Sigmoid colon (tissue), 7 donors: ENCODE measurements around the gene DCAF16. TPM values are rescaled to one million over a fixed set of nuclear protein-coding genes. Genes with fewer than 3 reads are reported as not detected.

Experiments used
- DNase-seq: peaks from one replicate; pipeline ENCODE4 v3.0.0-alpha.2; 2019
- H3K27ac ChIP-seq, 4 donors: fragments of 200-600 bp; sonication (generic); one replicate each; pipeline ENCODE4 v1.5.1; 2016 to 2019; ENCODE audit warnings: mild to moderate bottlenecking in 1 of 4
- H3K27me3 ChIP-seq, 3 donors: fragments of 200-600 bp; sonication (generic); one replicate each; pipeline ENCODE4 v1.5.1; 2019; ENCODE audit warnings: mild to moderate bottlenecking in 1 of 3
- H3K36me3 ChIP-seq, 4 donors: fragments of 200-600 bp; sonication (generic); one replicate each; pipeline ENCODE4 v1.5.1; 2016 to 2019
- H3K4me1 ChIP-seq, 4 donors: fragments of 200-600 bp; sonication (generic); one replicate each; pipeline ENCODE4 v1.5.1; 2017 to 2019
- H3K4me3 ChIP-seq, 4 donors: fragments of 200-600 bp; sonication (generic); one replicate each; pipeline ENCODE4 v1.5.1; 2017 to 2019; ENCODE audit warnings: mild to moderate bottlenecking in 2 of 4, moderate library complexity in 1 of 4
- H3K9me3 ChIP-seq, 4 donors: fragments of 200-600 bp in 3 of 4; sonication (generic) in 3 of 4; one replicate each; pipeline versions ENCODE4 v1.5.1 to v1.6.1; 2013 to 2019
- CTCF ChIP-seq, 4 experiments: fragments of 450-650 bp in 3 of 4; fragments of 200-600 bp in 1 of 4; IDR thresholded peaks; one replicate each; pipeline ENCODE4 v1.5.1; 2016 to 2019; ENCODE audit warnings: antibody characterized with exemption in 4 of 4, mild to moderate bottlenecking in 3 of 4, moderate library complexity in 2 of 4
- EP300 ChIP-seq, 4 donors: sonication (generic); formaldehyde crosslinking; IDR thresholded peaks; one replicate each; pipeline ENCODE4 v1.6.1; 2017; ENCODE audit warnings: antibody characterized with exemption in 4 of 4
- POLR2A ChIP-seq, 2 donors: fragments of 450-650 bp; IDR thresholded peaks; one replicate each; pipeline ENCODE4 v1.6.1; 2016; ENCODE audit warnings: antibody characterized with exemption in 2 of 2, mild to moderate bottlenecking in 2 of 2, moderate library complexity in 2 of 2
- POLR2AphosphoS5 ChIP-seq, 4 donors: sonication (generic); formaldehyde crosslinking; IDR thresholded peaks; one replicate each; pipeline ENCODE4 v1.6.1; 2017; ENCODE audit warnings: antibody characterized with exemption in 4 of 4
- WGBS, 2 donors: extraction: QIAGEN DNeasy Blood & Tissue Kit; methylation state at CpG; one replicate each; pipeline ENCODE4 v1.1.7; 2013; 5-methylcytosine and 5-hydroxymethylcytosine counted together
- intact Hi-C: fragments of 100-400 bp; cut with DNase I; formaldehyde crosslinking; loops from one replicate; pipeline ENCODE4 v1.15.1; 2023
- polyA plus RNA-seq, 3 donors: library from polyadenylated mRNA; stranded (reverse); fragments of 200-250 nt; gene quantifications; one replicate each; pipeline ENCODE4 v1.2.3, GENCODE V29; 2013
- total RNA-seq, 4 donors: library from RNA; depleted of rRNA; stranded (reverse); fragments of >200 nt; gene quantifications; one replicate each; pipeline ENCODE4 v1.1.0, GENCODE V29; 2016
- donor health status: healthy with polysubstance abuse.
- donor health status: Bipolar disorder and iron deficiency.
- donor health status: healthy.

Gene DCAF16
- total and polyA plus RNA-seq, 7 donors = 5.8 to 31.5 (median 23.2) TPM

- Histone ChIP-seq H3K4me1 (no peaks in the 10 kb centered on the region), H3K27me3 (no peaks in the 10 kb centered on the region), H3K27ac (no peak overlapping the region), H3K36me3 (no peaks in the 10 kb centered on the region), H3K4me3 (no peak overlapping the region), H3K9me3 (peaks cover 0 to 2% (median 0%) of the 10 kb centered on the region in 4 donors)
- DNase-seq = no peak
- TF ChIP-seq POLR2A (IDR thresholded peaks at IDR 0.05) (no peak), CTCF (IDR thresholded peaks at IDR 0.05) (no peak), EP300 (IDR thresholded peaks at IDR 0.05) (no peak), POLR2AphosphoS5 (IDR thresholded peaks at IDR 0.05) (no peak)
- WGBS, 2 donors = 39 to 69% methylated on average over 5 of the region's 5 CpGs
- intact Hi-C loops = no loop called here
These were observed 46.6 kb downstream of the DCAF16 start for GRCh38 chr4:17763931-17764330.

- Histone ChIP-seq H3K4me3 (no peak overlapping the region), H3K36me3 (no peaks in the 10 kb centered on the region), H3K27ac (no peak overlapping the region), H3K4me1 (no peaks in the 10 kb centered on the region), H3K9me3 (peaks cover 0 to 2% (median 0%) of the 10 kb centered on the region in 4 donors), H3K27me3 (no peaks in the 10 kb centered on the region)
- no peak for DNase-seq
- TF ChIP-seq EP300 (IDR thresholded peaks at IDR 0.05) (no peak), POLR2A (IDR thresholded peaks at IDR 0.05) (no peak), CTCF (IDR thresholded peaks at IDR 0.05) (no peak), POLR2AphosphoS5 (IDR thresholded peaks at IDR 0.05) (no peak)
- WGBS, 2 donors = 91 to 94% methylated on average over 3 of the region's 3 CpGs
- intact Hi-C loops = no loop called here
These were observed 47.1 kb downstream of the DCAF16 start for GRCh38 chr4:17763416-17763815.

- intact Hi-C loops = no loop called here
- no peak overlapping the region for H3K27ac ChIP-seq
- DNase-seq = no peak
- no peak overlapping the region for H3K4me3 ChIP-seq
- H3K4me1 ChIP-seq = no peaks in the 10 kb centered on the region
- no peaks in the 10 kb centered on the region for H3K36me3 ChIP-seq
- no peaks in the 10 kb centered on the region for H3K27me3 ChIP-seq
- whole genome bisulfite sequencing, 2 donors = 84 to 85% methylated on average over 1 of the region's 1 CpG
- TF ChIP-seq POLR2AphosphoS5 (IDR thresholded peaks at IDR 0.05) = no peak
- TF ChIP-seq CTCF (IDR thresholded peaks at IDR 0.05) = no peak
- no peak for TF ChIP-seq EP300 (IDR thresholded peaks at IDR 0.05)
- no peak for TF ChIP-seq POLR2A (IDR thresholded peaks at IDR 0.05)
- H3K9me3 ChIP-seq = peaks cover 0 to 2% (median 0%) of the 10 kb centered on the region in 4 donors
These were observed 47.8 kb downstream of the DCAF16 start for GRCh38 chr4:17762726-17763125.

- Histone ChIP-seq H3K27ac (no peak overlapping the region), H3K27me3 (no peaks in the 10 kb centered on the region), H3K9me3 (no peaks in the 10 kb centered on the region), H3K36me3 (no peaks in the 10 kb centered on the region), H3K4me1 (no peaks in the 10 kb centered on the region), H3K4me3 (no peak overlapping the region)
- no peak for DNase-seq
- intact Hi-C loops = no loop called here
- 59 to 83% methylated on average over 1 of the region's 1 CpG for WGBS, 2 donors
- TF ChIP-seq EP300 (IDR thresholded peaks at IDR 0.05) (no peak), POLR2A (IDR thresholded peaks at IDR 0.05) (no peak)
These were observed 49.5 kb downstream of the DCAF16 start for GRCh38 chr4:17761062-17761461.

GRCh38 chr4:17760626-17761025 lies 49.9 kb downstream of the DCAF16 start:
- H3K27me3 ChIP-seq = no peaks in the 10 kb centered on the region
- intact Hi-C loops = no loop called here
- no peak for DNase-seq
- H3K4me1 ChIP-seq = no peaks in the 10 kb centered on the region
- H3K36me3 ChIP-seq = no peaks in the 10 kb centered on the region
- no peak overlapping the region for H3K4me3 ChIP-seq
- H3K27ac ChIP-seq = no peak overlapping the region
- 88 to 89% methylated on average over 6 of the region's 6 CpGs for WGBS, 2 donors
- TF ChIP-seq EP300 (IDR thresholded peaks at IDR 0.05) = no peak
- TF ChIP-seq POLR2A (IDR thresholded peaks at IDR 0.05) = no peak
- no peak for TF ChIP-seq CTCF (IDR thresholded peaks at IDR 0.05)
- TF ChIP-seq POLR2AphosphoS5 (IDR thresholded peaks at IDR 0.05) = no peak
- H3K9me3 ChIP-seq = no peaks in the 10 kb centered on the region
